H1 (cell line): ENCODE measurements around the gene PNMA1.

Experiments
- CTCF ChIP-seq, 3 experiments: IDR thresholded peaks; 1 replicate in 2 of 3; 2 replicates in 1 of 3; pipeline versions ENCODE4 v1.5.1 to v1.6.1; 2011; ENCODE audit warnings: low read length in 3 of 3, mild to moderate bottlenecking in 3 of 3, inconsistent platforms in 2 of 3, low read depth in 1 of 3, moderate library complexity in 1 of 3; ENCODE audit not compliant: insufficient read depth in 1 of 3; ENCODE audit errors: control extremely low read depth in 1 of 3
- RBBP5 ChIP-seq: IDR thresholded peaks from 2 replicates; pipeline ENCODE4 v1.7.1; 2012; ENCODE audit warnings: low read depth, mild to moderate bottlenecking, inconsistent platforms, low read length, moderate library complexity, borderline replicate concordance
- RFX5 ChIP-seq: IDR thresholded peaks from 2 replicates; pipeline ENCODE4 v1.6.1; 2011; ENCODE audit warnings: low read depth, low read length, improper control_type of control experiment, borderline replicate concordance
- SP4 ChIP-seq: IDR thresholded peaks from 2 replicates; pipeline ENCODE4 v1.6.1; 2012; ENCODE audit warnings: low read length, inconsistent platforms

- TF ChIP-seq SP4 (no peak), CTCF (IDR thresholded peaks at IDR 0.05; ENCODE audit: control extremely low read depth in 1 of 3, insufficient read depth in 1 of 3, low read depth in 1 of 3, low read length in 3 of 3) (no peak), RBBP5 (no peak), RFX5 (no peak)
Observed at GRCh38 chr14:73663548-73664212, 50.5 kb downstream of the PNMA1 start.
